ENCODE data around the gene RPL11.
"Not testable (repeated sequence)": the region's sequence is repeated elsewhere in the genome, so short reads cannot be mapped to it uniquely, and the experiment has no call there.

The RPL11 gene

GRCh38 chr1:23691499-23692307 is at the start of gene RPL11:
Gene RPL11 (plus strand): TSS chr1:23691806. CDS start chr1:23691824, 18 bp downstream.
- peak; percentile 95 for DNase-seq (ENCODE audit: low read depth)

GRCh38 chr1:23643736-23644554 is 47.7 kb upstream of the RPL11 start:
- no peak for DNase-seq (ENCODE audit: low read depth)

GRCh38 chr1:23644555-23644866 is 47.1 kb upstream of the RPL11 start:
- no peak for DNase-seq (ENCODE audit: low read depth)

GRCh38 chr1:23645338-23645737 is 46.3 kb upstream of the RPL11 start:
- DNase-seq (ENCODE audit: low read depth): no peak

GRCh38 chr1:23646091-23646490 is 45.5 kb upstream of the RPL11 start:
- DNase-seq (ENCODE audit: low read depth): peak; percentile 18

- no peak for DNase-seq (ENCODE audit: low read depth)
These were observed 45.1 kb upstream of the RPL11 start for GRCh38 chr1:23646541-23646940.

- DNase-seq (ENCODE audit: low read depth): no peak
These were observed 43.0 kb upstream of the RPL11 start for GRCh38 chr1:23648576-23648975.

- DNase-seq (ENCODE audit: low read depth): not testable (repeated sequence)
These were observed 42.4 kb upstream of the RPL11 start for GRCh38 chr1:23649157-23649556.

- no peak for DNase-seq (ENCODE audit: low read depth)
These were observed 41.1 kb upstream of the RPL11 start for GRCh38 chr1:23650344-23650990.

- no peak for DNase-seq (ENCODE audit: low read depth)
These were observed 40.4 kb upstream of the RPL11 start for GRCh38 chr1:23651069-23651808.

- DNase-seq (ENCODE audit: low read depth): peak; percentile 40
These were observed 33.8 kb upstream of the RPL11 start for GRCh38 chr1:23657659-23658275.

- no peak for DNase-seq (ENCODE audit: low read depth)
These were observed 30.9 kb upstream of the RPL11 start for GRCh38 chr1:23660671-23661070.

GRCh38 chr1:23661887-23662286 is 29.7 kb upstream of the RPL11 start:
- no peak for DNase-seq (ENCODE audit: low read depth)

- DNase-seq (ENCODE audit: low read depth): peak; percentile 24
These were observed 26.5 kb upstream of the RPL11 start for GRCh38 chr1:23664837-23665795.

- DNase-seq (ENCODE audit: low read depth): no peak
These were observed 24.2 kb upstream of the RPL11 start for GRCh38 chr1:23667411-23667810.

GRCh38 chr1:23670709-23671108 is 20.9 kb upstream of the RPL11 start:
- no peak for DNase-seq (ENCODE audit: low read depth)

GRCh38 chr1:23673086-23673813 is 18.4 kb upstream of the RPL11 start:
- DNase-seq (ENCODE audit: low read depth): peak; percentile 86

GRCh38 chr1:23679815-23680214 is 11.8 kb upstream of the RPL11 start:
- DNase-seq (ENCODE audit: low read depth): no peak

GRCh38 chr1:23682946-23683345 is 8.7 kb upstream of the RPL11 start:
- DNase-seq (ENCODE audit: low read depth): no peak

GRCh38 chr1:23684415-23684814 is 7.2 kb upstream of the RPL11 start:
- DNase-seq (ENCODE audit: low read depth): no peak

Data from amniotic epithelial cell (primary cell).